Suprapubic skin (tissue), 4 donors: ENCODE measurements around the gene ZFHX2.

Source experiments
- CTCF ChIP-seq, 2 donors: fragments of 200-600 bp in 1 of 2; fragments of 450-650 bp in 1 of 2; sonication (generic) in 1 of 2; IDR thresholded peaks; one replicate each; pipeline ENCODE4 v1.5.1; 2016 to 2019; ENCODE audit warnings: antibody characterized with exemption in 2 of 2, mild to moderate bottlenecking in 1 of 2, moderate library complexity in 1 of 2
- EP300 ChIP-seq: sonication (generic); formaldehyde crosslinking; IDR thresholded peaks from one replicate; pipeline ENCODE4 v1.6.1; 2017; ENCODE audit warnings: antibody characterized with exemption
- POLR2A ChIP-seq, 2 donors: fragments of 450-650 bp; IDR thresholded peaks; one replicate each; pipeline ENCODE4 v1.6.1; 2017; ENCODE audit warnings: antibody characterized with exemption in 2 of 2, mild to moderate bottlenecking in 2 of 2, moderate library complexity in 2 of 2
- POLR2AphosphoS5 ChIP-seq, 3 donors: sonication (generic); formaldehyde crosslinking; IDR thresholded peaks; one replicate each; pipeline ENCODE4 v1.6.1; 2017; ENCODE audit warnings: antibody characterized with exemption in 3 of 3

GRCh38 chr14:23578560-23579310, 27.2 kb upstream of the ZFHX2 start, which contains the start of gene JPH4:
- no peak for TF ChIP-seq POLR2A (IDR thresholded peaks at IDR 0.05)
- no peak for TF ChIP-seq CTCF (IDR thresholded peaks at IDR 0.05)
- no peak for TF ChIP-seq EP300
- TF ChIP-seq POLR2AphosphoS5 (IDR thresholded peaks at IDR 0.05), result no peak
